GM12878 (cell line): ENCODE data around the gene POLK. TPM values are rescaled to one million over a fixed set of nuclear protein-coding genes. Genes with fewer than 3 reads are reported as not detected.
A peak's percentile ranks its signal among the peaks of the same experiment; 100 is the strongest.

Experiments
- ATAC-seq: fragments of 200-7000 bp; cut with Tn5 transposase; 3 replicates; pipeline ENCODE4 v1.9.1; 2020; ENCODE audit warnings: mild to moderate bottlenecking, moderate library complexity
- BruUV-seq: library from RNA; stranded (reverse); fragments of 400-500 nt; replicated peaks from 2 replicates; lab custom pipeline; 2021; lab: Mats Ljungman, UMichigan
- CTCF ChIA-PET: fragments of 300-600 bp; sonication (Branson Sonifier 250); formaldehyde crosslinking; extraction: SDS; loops from one replicate; lab custom pipeline; 2021; ENCODE audit warnings: inconsistent platforms; lab: Yijun Ruan, JAX
- POLR2A ChIA-PET: fragments of 350-600 bp; formaldehyde crosslinking; extraction: SDS; loops from one replicate; lab custom pipeline; 2021; ENCODE audit warnings: inconsistent platforms; lab: Charles Lee
- RAD21 ChIA-PET: fragments of 300-600 bp; sonication (Branson Sonifier 250); formaldehyde crosslinking; loops from one replicate; lab custom pipeline; 2023; ENCODE audit warnings: antibody characterized with exemption; ENCODE audit not compliant: unreplicated experiment; lab: Charles Lee
- SMC1A ChIA-PET: fragments of 300-600 bp; sonication (Branson Sonifier 250); formaldehyde crosslinking; loops from one replicate; lab custom pipeline; 2023; ENCODE audit not compliant: unreplicated experiment, uncharacterized antibody; lab: Charles Lee
- DNase-seq: peaks from one replicate; pipeline ENCODE4 v3.0.0-alpha.2; 2011; ENCODE audit warnings: low read depth, low spot score
- FAIRE-seq: peaks from 3 replicates; lab custom pipeline; 2011; peaks lifted over from hg19 to GRCh38; lab: Jason Lieb, UNC
- H2AFZ ChIP-seq: 2 replicates; pipeline ENCODE4 v1.6.0; 2011; ENCODE audit warnings: low read depth, low read length, control low read depth; ENCODE audit not compliant: control insufficient read depth
- H3K27ac ChIP-seq: 2 replicates; pipeline ENCODE4 v1.5.1; 2011; ENCODE audit warnings: control low read depth; ENCODE audit not compliant: control insufficient read depth, insufficient read depth
- H3K27me3 ChIP-seq, 2 experiments: replicated peaks in 1 of 2; 2 replicates each; pipeline versions ENCODE4 v1.6.0 to v1.6.1; 2011; ENCODE audit warnings: low read length in 1 of 2; ENCODE audit not compliant: control insufficient read depth in 2 of 2, insufficient read depth in 2 of 2
- H3K36me3 ChIP-seq, 2 experiments: 2 replicates each; pipeline ENCODE4 v1.5.1; 2011; ENCODE audit warnings: low read length in 1 of 2; ENCODE audit not compliant: control insufficient read depth in 2 of 2, insufficient read depth in 2 of 2
- H3K4me1 ChIP-seq: 2 replicates; pipeline ENCODE4 v1.6.1; 2011; ENCODE audit warnings: mild to moderate bottlenecking, low read length, moderate library complexity, mixed read lengths; ENCODE audit not compliant: control insufficient read depth, insufficient read depth
- H3K4me2 ChIP-seq: 2 replicates; pipeline ENCODE4 v1.6.0; 2011; ENCODE audit warnings: control low read depth; ENCODE audit not compliant: control insufficient read depth, insufficient read depth
- H3K4me3 ChIP-seq: fragments of 200-600 bp; sonication (generic); 2 replicates; pipeline ENCODE4 v1.5.1; 2016
- H3K79me2 ChIP-seq: 2 replicates; pipeline ENCODE4 v1.6.0; 2011; ENCODE audit warnings: low read length; ENCODE audit not compliant: control insufficient read depth, insufficient read depth
- H3K9ac ChIP-seq: 2 replicates; pipeline ENCODE4 v1.8.0; 2011; ENCODE audit warnings: low read length, control low read depth, mixed read lengths; ENCODE audit not compliant: control insufficient read depth, insufficient read depth
- H3K9me3 ChIP-seq: replicated peaks from 3 replicates; pipeline ENCODE4 v1.5.1; 2011; ENCODE audit warnings: mild to moderate bottlenecking, low read length; ENCODE audit not compliant: control insufficient read depth, insufficient read depth
- H4K20me1 ChIP-seq: 2 replicates; pipeline ENCODE4 v1.6.0; 2011; ENCODE audit not compliant: control insufficient read depth, insufficient read depth
- ASH2L ChIP-seq: fragments of 300-600, 200-600 bp; sonication (generic); IDR thresholded peaks from 2 replicates; pipeline ENCODE4 v1.6.1; 2017; ENCODE audit warnings: low read depth, mild to moderate bottlenecking, borderline replicate concordance
- MYB ChIP-seq: fragments of 150-350 bp; IDR thresholded peaks from 2 replicates; pipeline ENCODE4 v1.6.1; 2014; ENCODE audit warnings: mild to moderate bottlenecking, low read depth, low read length, borderline replicate concordance
- SIX5 ChIP-seq: IDR thresholded peaks from 2 replicates; pipeline ENCODE4 v1.6.1; 2011; ENCODE audit warnings: mild to moderate bottlenecking, low read depth, low read length, moderate library complexity; ENCODE audit not compliant: severe bottlenecking
- TCF12 ChIP-seq: IDR thresholded peaks from 2 replicates; pipeline ENCODE4 v1.6.1; 2011; ENCODE audit warnings: low read depth, mild to moderate bottlenecking, low read length
- ZSCAN29 ChIP-seq: fragments of 450-650 bp; IDR thresholded peaks from 2 replicates; pipeline ENCODE4 v1.6.1; 2017; ENCODE audit warnings: mild to moderate bottlenecking, moderate library complexity
- WGBS: methylation state at CpG from one replicate; pipeline ENCODE4 v1.1.6; 2016; ENCODE audit warnings: low lambda C conversion rate; ENCODE audit not compliant: insufficient replicate concordance, insufficient coverage; ENCODE audit errors: missing lambda C conversion rate; 5-methylcytosine and 5-hydroxymethylcytosine counted together
- in situ Hi-C: fragments of 300-500 bp; cut with MboI; formaldehyde crosslinking; loops from 9 replicates; pipeline ENCODE4 v1.14.3; 2018; ENCODE audit warnings: mixed read lengths
- intact Hi-C: fragments of 100-400 bp; cut with micrococcal nuclease; formaldehyde crosslinking; loops from one replicate; pipeline ENCODE4 v1.14.2; 2022; ENCODE audit not compliant: unreplicated experiment
- polyA plus RNA-seq, 11 experiments: library from polyadenylated mRNA; depleted of rRNA in 4 of 11; unstranded in 6 of 11; stranded (reverse) in 5 of 11; fragments of >200 nt; fragmentation: Nextera tagmentation in 4 of 11; fragmentation: Illumina TruSeq in 1 of 11; extraction: Ambion mirVana in 4 of 11; extraction: Trizol in 1 of 11; gene quantifications; 1 replicate in 1 of 11; 2 replicates in 10 of 11; pipeline versions ENCODE4 v1.2.1 to v1.2.3, GENCODE V29; 2011 to 2016; ENCODE audit warnings: inconsistent platforms in 2 of 11, missing spikeins in 2 of 11, low read depth in 1 of 11
- total RNA-seq, 4 experiments: library from RNA; depleted of rRNA in 3 of 4; stranded (reverse); fragments of >200 nt in 3 of 4; fragmentation: Illumina TruSeq in 1 of 4; extraction: Trizol in 1 of 4; gene quantifications; 2 replicates each; pipeline versions ENCODE4 v1.2.1 to v1.2.3, GENCODE V29; 2013 to 2021
- TF ChIP-seq, protein P1 (sequence below), 3 experiments: IDR thresholded peaks in 2 of 3; conservative IDR thresholded peaks in 1 of 3; 2 replicates each; pipeline ENCODE4 v1.5.1; 2011; ENCODE audit warnings: low read depth in 3 of 3, low read length in 3 of 3, mild to moderate bottlenecking in 3 of 3, control low read depth in 2 of 3, moderate library complexity in 2 of 3, inconsistent platforms in 1 of 3, mixed read lengths in 1 of 3; ENCODE audit not compliant: control insufficient read depth in 2 of 3, insufficient read depth in 1 of 3; ENCODE audit errors: extremely low read depth in 1 of 3
- TF ChIP-seq, protein P2 (sequence below): fragments of 450-650 bp; IDR thresholded peaks from 2 replicates; pipeline ENCODE4 v1.6.1; 2016; ENCODE audit warnings: mild to moderate bottlenecking
- TF ChIP-seq, protein P3 (sequence below): fragments of 450-650 bp; IDR thresholded peaks from 2 replicates; pipeline ENCODE4 v1.6.1; 2017; ENCODE audit warnings: mild to moderate bottlenecking, moderate library complexity

The POLK gene
- total and polyA plus RNA-seq, 10 of the 15 experiments (the other 5 are each of a cell fraction or from before 2014, with no cell fraction given) = 10.4 to 47.6 (median 29.0) TPM

DNA sequence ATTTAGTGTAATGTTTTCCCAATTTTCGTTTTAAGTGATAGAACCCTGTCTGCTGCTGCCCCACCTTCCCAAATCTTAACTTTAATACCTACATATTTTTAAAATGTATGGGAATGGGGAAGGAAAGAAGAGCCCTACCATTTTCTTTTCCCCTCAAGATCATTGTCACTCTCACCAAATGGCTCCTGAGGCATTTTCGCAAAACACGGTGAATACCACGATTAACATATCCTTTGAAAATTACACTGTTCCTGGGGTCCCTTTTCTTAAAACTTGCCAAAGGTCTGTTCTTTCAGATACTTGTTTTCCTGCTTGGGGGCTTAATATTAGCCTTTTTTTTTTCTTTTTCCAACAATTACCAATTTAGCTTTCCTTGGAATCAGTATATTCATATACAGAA, 36.3 kb upstream of the POLK start:
- Histone ChIP-seq H3K9ac (no peak overlapping the region), H3K9me3 (peaks cover 9% of the 10 kb centered on the region)
- intact Hi-C loops = no loop called here
- SMC1A ChIA-PET = interaction anchor here (0.5 to 2.1 kb wide), 4 partner anchors 9 to 1460 kb away, joined by 4 to 10 read pairs (median 4); no protein-coding TSS in a partner anchor
- no peak for TF ChIP-seq ASH2L
- TF ChIP-seq, protein P1, sequence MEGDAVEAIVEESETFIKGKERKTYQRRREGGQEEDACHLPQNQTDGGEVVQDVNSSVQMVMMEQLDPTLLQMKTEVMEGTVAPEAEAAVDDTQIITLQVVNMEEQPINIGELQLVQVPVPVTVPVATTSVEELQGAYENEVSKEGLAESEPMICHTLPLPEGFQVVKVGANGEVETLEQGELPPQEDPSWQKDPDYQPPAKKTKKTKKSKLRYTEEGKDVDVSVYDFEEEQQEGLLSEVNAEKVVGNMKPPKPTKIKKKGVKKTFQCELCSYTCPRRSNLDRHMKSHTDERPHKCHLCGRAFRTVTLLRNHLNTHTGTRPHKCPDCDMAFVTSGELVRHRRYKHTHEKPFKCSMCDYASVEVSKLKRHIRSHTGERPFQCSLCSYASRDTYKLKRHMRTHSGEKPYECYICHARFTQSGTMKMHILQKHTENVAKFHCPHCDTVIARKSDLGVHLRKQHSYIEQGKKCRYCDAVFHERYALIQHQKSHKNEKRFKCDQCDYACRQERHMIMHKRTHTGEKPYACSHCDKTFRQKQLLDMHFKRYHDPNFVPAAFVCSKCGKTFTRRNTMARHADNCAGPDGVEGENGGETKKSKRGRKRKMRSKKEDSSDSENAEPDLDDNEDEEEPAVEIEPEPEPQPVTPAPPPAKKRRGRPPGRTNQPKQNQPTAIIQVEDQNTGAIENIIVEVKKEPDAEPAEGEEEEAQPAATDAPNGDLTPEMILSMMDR (IDR thresholded peaks at IDR 0.05 in 2 of 3, conservative IDR thresholded peaks at IDR 0.05 in 1 of 3; ENCODE audit: control insufficient read depth in 2 of 3, extremely low read depth in 1 of 3, insufficient read depth in 1 of 3, low read depth in 3 of 3, low read length in 3 of 3) = no peak
- no peak for TF ChIP-seq MYB
- no peak for TF ChIP-seq SIX5
- TF ChIP-seq ZSCAN29 = no peak
- TF ChIP-seq, protein P2, sequence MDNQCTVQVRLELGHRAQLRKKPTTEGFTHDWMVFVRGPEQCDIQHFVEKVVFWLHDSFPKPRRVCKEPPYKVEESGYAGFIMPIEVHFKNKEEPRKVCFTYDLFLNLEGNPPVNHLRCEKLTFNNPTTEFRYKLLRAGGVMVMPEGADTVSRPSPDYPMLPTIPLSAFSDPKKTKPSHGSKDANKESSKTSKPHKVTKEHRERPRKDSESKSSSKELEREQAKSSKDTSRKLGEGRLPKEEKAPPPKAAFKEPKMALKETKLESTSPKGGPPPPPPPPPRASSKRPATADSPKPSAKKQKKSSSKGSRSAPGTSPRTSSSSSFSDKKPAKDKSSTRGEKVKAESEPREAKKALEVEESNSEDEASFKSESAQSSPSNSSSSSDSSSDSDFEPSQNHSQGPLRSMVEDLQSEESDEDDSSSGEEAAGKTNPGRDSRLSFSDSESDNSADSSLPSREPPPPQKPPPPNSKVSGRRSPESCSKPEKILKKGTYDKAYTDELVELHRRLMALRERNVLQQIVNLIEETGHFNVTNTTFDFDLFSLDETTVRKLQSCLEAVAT = no peak
- TF ChIP-seq, protein P3, sequence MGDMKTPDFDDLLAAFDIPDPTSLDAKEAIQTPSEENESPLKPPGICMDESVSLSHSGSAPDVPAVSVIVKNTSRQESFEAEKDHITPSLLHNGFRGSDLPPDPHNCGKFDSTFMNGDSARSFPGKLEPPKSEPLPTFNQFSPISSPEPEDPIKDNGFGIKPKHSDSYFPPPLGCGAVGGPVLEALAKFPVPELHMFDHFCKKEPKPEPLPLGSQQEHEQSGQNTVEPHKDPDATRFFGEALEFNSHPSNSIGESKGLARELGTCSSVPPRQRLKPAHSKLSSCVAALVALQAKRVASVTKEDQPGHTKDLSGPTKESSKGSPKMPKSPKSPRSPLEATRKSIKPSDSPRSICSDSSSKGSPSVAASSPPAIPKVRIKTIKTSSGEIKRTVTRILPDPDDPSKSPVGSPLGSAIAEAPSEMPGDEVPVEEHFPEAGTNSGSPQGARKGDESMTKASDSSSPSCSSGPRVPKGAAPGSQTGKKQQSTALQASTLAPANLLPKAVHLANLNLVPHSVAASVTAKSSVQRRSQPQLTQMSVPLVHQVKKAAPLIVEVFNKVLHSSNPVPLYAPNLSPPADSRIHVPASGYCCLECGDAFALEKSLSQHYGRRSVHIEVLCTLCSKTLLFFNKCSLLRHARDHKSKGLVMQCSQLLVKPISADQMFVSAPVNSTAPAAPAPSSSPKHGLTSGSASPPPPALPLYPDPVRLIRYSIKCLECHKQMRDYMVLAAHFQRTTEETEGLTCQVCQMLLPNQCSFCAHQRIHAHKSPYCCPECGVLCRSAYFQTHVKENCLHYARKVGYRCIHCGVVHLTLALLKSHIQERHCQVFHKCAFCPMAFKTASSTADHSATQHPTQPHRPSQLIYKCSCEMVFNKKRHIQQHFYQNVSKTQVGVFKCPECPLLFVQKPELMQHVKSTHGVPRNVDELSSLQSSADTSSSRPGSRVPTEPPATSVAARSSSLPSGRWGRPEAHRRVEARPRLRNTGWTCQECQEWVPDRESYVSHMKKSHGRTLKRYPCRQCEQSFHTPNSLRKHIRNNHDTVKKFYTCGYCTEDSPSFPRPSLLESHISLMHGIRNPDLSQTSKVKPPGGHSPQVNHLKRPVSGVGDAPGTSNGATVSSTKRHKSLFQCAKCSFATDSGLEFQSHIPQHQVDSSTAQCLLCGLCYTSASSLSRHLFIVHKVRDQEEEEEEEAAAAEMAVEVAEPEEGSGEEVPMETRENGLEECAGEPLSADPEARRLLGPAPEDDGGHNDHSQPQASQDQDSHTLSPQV = no peak
- TF ChIP-seq TCF12 = no peak
- TF ChIP-seq, all 136 proteins: peak for 0
- CTCF ChIA-PET = interaction anchor here (1.0 to 1.3 kb wide), 3 partner anchors 27 to 40 kb away, joined by 3 read pairs; no protein-coding TSS in a partner anchor
- POLR2A ChIA-PET = interaction anchor here (1.8 kb wide), 1 partner anchor 18 kb away, joined by 5 read pairs; no protein-coding TSS in a partner anchor
- WGBS = 85% methylated on average over 4 of the region's 4 CpGs
- RAD21 ChIA-PET = no interaction called here
- in situ Hi-C loops = no loop called here
- Histone ChIP-seq H3K79me2 (peaks cover 32% of the 10 kb centered on the region), H3K4me2 (no peak overlapping the region), H3K27me3 (no peaks in the 10 kb centered on the region), H3K36me3 (no peaks in the 10 kb centered on the region; a peak in 1 of 4 replicates), H2AFZ (no peak overlapping the region), H4K20me1 (no peaks in the 10 kb centered on the region), H3K27ac (no peak overlapping the region), H3K4me3 (no peak overlapping the region), H3K4me1 (no peaks in the 10 kb centered on the region)
- BruUV-seq = TSS peak; percentile 14
- DNase-seq = no peak
- no peak for ATAC-seq
- no peak for FAIRE-seq
